PC-9 (cell line): ENCODE data around the gene CHMP1B.

Source experiments
- CTCF ChIP-seq: fragments of 200-600 bp; sonication (generic); conservative IDR thresholded peaks from 2 replicates; pipeline ENCODE4 v1.6.1; 2017; ENCODE audit warnings: mixed run types, antibody characterized with exemption, mild to moderate bottlenecking, moderate library complexity
- EZH2 ChIP-seq: fragments of 200-600 bp; sonication (generic); IDR thresholded peaks from 2 replicates; pipeline ENCODE4 v1.8.0; 2017; ENCODE audit warnings: antibody characterized with exemption, low read depth

- TF ChIP-seq CTCF, result no peak
- TF ChIP-seq EZH2, result no peak
Observed at GRCh38 chr18:11821643-11822237, 29.5 kb upstream of the CHMP1B start.
